ENCODE results near the gene MYMX. TPM values are rescaled to one million over a fixed set of nuclear protein-coding genes. Genes with fewer than 3 reads are reported as not detected.

The MYMX gene
- not detected for total RNA-seq

DNA sequence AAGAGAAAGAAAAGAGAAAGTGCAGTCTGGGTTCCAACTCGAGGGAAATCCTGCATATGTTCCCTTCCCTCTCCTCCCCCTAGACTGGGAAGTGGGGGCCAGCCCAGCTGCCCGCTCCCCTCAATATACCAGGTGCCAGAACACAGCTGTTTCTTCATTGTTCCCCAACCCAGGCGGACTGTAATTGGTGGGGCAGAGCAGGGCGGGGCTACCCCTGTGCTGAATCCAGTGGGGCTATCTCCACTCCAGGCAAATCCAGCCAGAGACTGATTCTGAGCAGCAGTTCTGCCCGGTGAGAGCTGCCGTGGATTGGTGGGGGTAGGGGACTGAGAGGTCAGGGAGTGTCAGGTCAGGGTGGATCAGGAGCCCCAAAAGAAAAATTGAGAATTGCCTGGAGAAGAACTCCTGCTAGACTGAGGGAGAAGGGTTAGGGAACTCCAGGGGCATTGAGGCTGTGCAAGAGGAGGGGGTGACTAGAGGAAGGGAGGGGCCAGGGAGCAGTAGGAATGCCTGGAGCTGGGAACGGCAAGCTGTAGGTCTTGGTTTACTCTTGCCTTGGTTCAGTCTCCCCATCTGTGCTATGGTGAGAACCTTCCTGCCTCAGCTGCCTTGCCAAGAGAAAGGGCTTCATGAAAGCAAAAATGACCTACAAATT is at the start of gene MYMX:
Gene MYMX (plus strand): TSS at position 250 of the 655 bp plus-strand sequence. CDS start 546 bp downstream, outside the sequence.

DNA sequence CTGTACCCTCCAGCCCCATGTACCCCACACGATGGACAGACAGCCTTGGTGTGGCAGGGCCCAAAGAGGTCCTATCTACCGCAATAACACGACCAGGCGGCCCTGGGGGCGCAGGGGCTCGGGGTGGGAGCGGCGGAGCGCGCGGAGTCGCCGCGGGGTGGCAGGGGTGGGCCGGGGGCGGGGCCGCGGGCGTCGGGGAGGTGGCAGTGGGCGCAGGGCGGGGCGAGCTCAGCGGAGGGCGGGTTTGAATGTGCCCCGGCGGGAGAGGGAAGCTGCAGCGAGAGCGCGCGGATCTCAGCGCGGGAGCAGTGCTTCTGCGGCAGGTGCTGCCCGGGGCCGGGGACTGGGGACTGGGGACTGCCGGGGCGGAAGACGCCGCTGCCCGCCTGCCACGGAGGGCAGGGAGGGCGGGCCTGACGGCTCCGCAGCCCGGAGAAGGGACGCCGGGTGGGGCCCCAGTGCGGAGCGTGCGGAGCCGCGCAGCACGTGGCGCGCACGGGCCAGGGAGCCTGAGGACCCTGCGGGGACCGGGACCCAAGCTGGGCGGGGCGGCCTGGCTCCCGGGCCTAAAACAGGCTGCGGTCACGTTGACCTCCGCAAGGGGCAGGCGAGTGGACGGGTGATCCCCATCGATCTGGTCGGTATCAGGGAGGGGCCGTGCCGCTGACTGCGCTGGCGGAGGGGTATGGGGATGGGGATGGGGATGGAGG is 6.7 kb downstream of the MYMX start, which contains the start of gene SLC29A1:
Gene SLC29A1 (plus strand): TSS at position 277 of the 710 bp plus-strand sequence. CDS start 3,719 bp downstream, outside the sequence.

DNA sequence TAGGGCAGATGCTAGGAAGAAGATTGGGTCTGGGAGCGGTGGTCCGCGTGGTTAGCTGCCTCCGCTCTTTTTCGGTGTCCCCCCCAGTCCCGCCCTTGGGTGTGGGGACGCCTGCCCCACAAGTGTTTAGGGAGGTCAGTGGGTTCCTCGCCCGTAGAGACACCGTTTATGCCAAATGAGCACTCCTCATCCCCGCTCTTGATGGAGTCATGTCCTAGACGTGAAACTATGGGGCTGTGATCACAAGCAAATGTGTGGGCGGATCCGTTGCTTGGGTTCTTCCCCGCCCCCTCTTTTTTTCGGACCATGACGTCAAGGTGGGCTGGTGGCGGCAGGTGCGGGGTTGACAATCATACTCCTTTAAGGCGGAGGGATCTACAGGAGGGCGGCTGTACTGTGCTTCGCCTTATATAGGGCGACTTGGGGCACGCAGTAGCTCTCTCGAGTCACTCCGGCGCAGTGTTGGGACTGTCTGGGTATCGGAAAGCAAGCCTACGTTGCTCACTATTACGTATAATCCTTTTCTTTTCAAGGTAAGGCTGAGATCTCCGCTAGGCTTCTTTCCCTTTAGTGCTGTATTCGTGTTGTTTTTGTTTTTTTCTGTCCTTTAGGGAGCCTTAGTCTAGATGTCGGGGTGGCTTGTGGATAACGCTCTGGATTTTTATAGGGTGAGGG is 30.1 kb downstream of the MYMX start, which contains the start of gene HSP90AB1:
Gene HSP90AB1 (plus strand): TSS at position 439 of the 675 bp plus-strand sequence. CDS start 1,529 bp downstream, outside the sequence.

DNA sequence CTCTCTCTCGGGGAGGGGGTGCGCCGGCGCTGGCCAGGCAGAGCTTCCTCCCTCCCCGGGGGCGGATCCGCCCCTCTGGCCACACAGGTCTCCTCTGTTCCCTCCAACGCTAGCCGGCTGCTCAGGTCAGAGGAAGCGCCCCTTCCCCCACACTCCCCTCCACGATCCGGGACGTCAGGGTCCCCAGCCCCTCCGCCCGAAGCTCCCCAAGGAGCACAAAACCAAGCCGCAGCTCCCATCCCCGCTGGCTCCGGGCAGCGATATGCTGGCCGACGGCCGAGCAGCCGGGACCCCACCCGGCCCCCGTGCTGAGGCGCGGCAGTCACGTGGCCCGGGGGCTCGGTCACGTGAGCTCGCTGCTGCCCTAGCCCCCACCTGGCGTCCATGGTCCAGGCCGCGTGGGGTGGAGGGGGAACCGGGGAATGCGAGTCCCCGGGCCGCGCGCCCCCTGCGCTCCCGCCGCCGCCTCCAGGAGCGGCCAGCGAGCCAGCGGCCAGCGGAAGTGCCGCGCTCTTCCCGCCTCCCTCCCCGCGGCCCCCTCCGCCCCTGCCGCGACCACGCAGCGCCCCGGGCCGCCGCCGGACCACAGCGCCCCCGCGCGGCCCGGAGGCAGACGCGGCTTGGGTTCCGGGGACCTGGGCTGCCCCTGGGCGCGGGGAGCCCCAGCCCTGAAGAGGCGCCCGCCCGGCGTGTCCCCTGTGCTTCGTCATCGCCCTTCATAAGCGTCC is 40.5 kb downstream of the MYMX start, which contains the start of gene SLC35B2:
Gene SLC35B2 (minus strand): TSS at position 504 of the 728 bp plus-strand sequence. CDS start 118 bp downstream, at position 386.

GRCh38 chr6:44265007-44265721 is 48.4 kb downstream of the MYMX start, which contains the start of gene NFKBIE:
NFKBIE (minus strand) TSS chr6:44265551; CDS start chr6:44265346, 205 bp downstream.

Other genes with a start within 250 kb of the MYMX start
- gene MRPL14, start 89.5 kb upstream of the MYMX start, total RNA-seq = 33.7 TPM
- 40.5 TPM for gene TMEM63B, start 89.4 kb upstream of the MYMX start, total RNA-seq
- gene CAPN11, start 58.1 kb upstream of the MYMX start, total RNA-seq = not detected
- gene SLC29A1, start 6.7 kb downstream of the MYMX start, total RNA-seq = 18.6 TPM
- gene HSP90AB1, start 30.2 kb downstream of the MYMX start, total RNA-seq = 647 TPM
- 40.6 TPM for gene SLC35B2, start 40.6 kb downstream of the MYMX start, total RNA-seq
- 5.8 TPM for gene NFKBIE, start 48.6 kb downstream of the MYMX start, total RNA-seq
- gene TMEM151B, start 53.5 kb downstream of the MYMX start, total RNA-seq = 10.2 TPM
- gene AARS2, start 96.4 kb downstream of the MYMX start, total RNA-seq = 21.2 TPM
- not detected for gene SPATS1, start 125.7 kb downstream of the MYMX start, total RNA-seq
- 41.8 TPM for gene CDC5L, start 170.8 kb downstream of the MYMX start, total RNA-seq

All from camera-type eye (tissue), 1 donor.